Activated naive CD4-positive, alpha-beta T cell treated with anti-CD3 and anti-CD28 coated beads, Interleukin-2, amount 10 ng/mL, durations not matched to agents 7 days and 5 days (primary cell): ENCODE results near the gene PGBD4.
"Not testable (repeated sequence)": the region's sequence is repeated elsewhere in the genome, so short reads cannot be mapped to it uniquely, and the experiment has no call there.

Source experiments
- CTCF ChIA-PET: fragments of 350-600 bp; sonication (Branson Sonifier 250); formaldehyde crosslinking; loops from one replicate; lab custom pipeline; 2021; ENCODE audit warnings: antibody characterized with exemption; lab: Charles Lee
- DNase-seq: peaks from one replicate; pipeline ENCODE4 v3.0.0-alpha.2; 2020
- H3K27ac Mint-ChIP-seq: one replicate; pipeline ENCODE4 v1.8.0; 2021; ENCODE audit warnings: mild to moderate bottlenecking, moderate library complexity, mixed read lengths
- H3K27me3 Mint-ChIP-seq: one replicate; pipeline ENCODE4 v1.8.0; 2021; ENCODE audit warnings: mild to moderate bottlenecking, mixed read lengths
- H3K36me3 Mint-ChIP-seq: one replicate; pipeline ENCODE4 v1.8.0; 2021; ENCODE audit warnings: mixed read lengths
- H3K4me1 Mint-ChIP-seq: one replicate; pipeline ENCODE4 v1.8.0; 2021; ENCODE audit warnings: mixed read lengths
- H3K4me3 Mint-ChIP-seq: one replicate; pipeline ENCODE4 v1.8.0; 2021; ENCODE audit warnings: mild to moderate bottlenecking, moderate library complexity, mixed read lengths
- H3K9me3 Mint-ChIP-seq: one replicate; pipeline ENCODE4 v1.8.0; 2021; ENCODE audit warnings: mixed read lengths

The PGBD4 gene

GRCh38 chr15:34085746-34086145, 16.1 kb upstream of the PGBD4 start:
- Mint-ChIP-seq H3K4me1 (no peaks in the 10 kb centered on the region), H3K4me3 (no peak overlapping the region), H3K9me3 (no peaks in the 10 kb centered on the region), H3K27ac (no peak overlapping the region), H3K27me3 (no peaks in the 10 kb centered on the region), H3K36me3 (peaks cover 33% of the 10 kb centered on the region)
- CTCF ChIA-PET = interaction anchor here (0.6 to 1.5 kb wide), 4 partner anchors 9 to 103 kb away, joined by 3 to 5 read pairs (median 4); no protein-coding TSS in a partner anchor
- DNase-seq = no peak

GRCh38 chr15:34099914-34100313, 2.0 kb upstream of the PGBD4 start:
- Mint-ChIP-seq H3K27ac (peak overlapping the region; percentile 55), H3K4me1 (peaks cover 41% of the 10 kb centered on the region), H3K36me3 (peaks cover 30% of the 10 kb centered on the region), H3K9me3 (peaks cover 10% of the 10 kb centered on the region), H3K27me3 (peaks cover 3% of the 10 kb centered on the region), H3K4me3 (peak overlapping the region; percentile 49)
- no peak for DNase-seq
- CTCF ChIA-PET = no interaction called here

GRCh38 chr15:34102175-34102925, 467 bp downstream of the PGBD4 start:
- Mint-ChIP-seq H3K27ac (peak overlapping the region; percentile 95), H3K9me3 (peaks cover 10% of the 10 kb centered on the region), H3K36me3 (peaks cover 29% of the 10 kb centered on the region), H3K4me1 (peaks cover 40% of the 10 kb centered on the region), H3K4me3 (peak overlapping the region; percentile 97), H3K27me3 (peaks cover 3% of the 10 kb centered on the region)
- DNase-seq = no peak
- CTCF ChIA-PET = interaction anchor here (1.3 to 1.8 kb wide), 2 partner anchors 107 to 485 kb away, joined by 3 to 4 read pairs; partner anchors contain the start of gene KATNBL1

GRCh38 chr15:34106423-34106822, 4.5 kb downstream of the PGBD4 start:
- no peak overlapping the region for H3K4me3 Mint-ChIP-seq
- peaks cover 10% of the 10 kb centered on the region for H3K9me3 Mint-ChIP-seq
- peaks cover 3% of the 10 kb centered on the region for H3K27me3 Mint-ChIP-seq
- H3K27ac Mint-ChIP-seq = no peak overlapping the region
- no peak for DNase-seq
- H3K36me3 Mint-ChIP-seq = peaks cover 24% of the 10 kb centered on the region
- H3K4me1 Mint-ChIP-seq = peaks cover 24% of the 10 kb centered on the region
- CTCF ChIA-PET = no interaction called here

GRCh38 chr15:34107315-34107714, 5.4 kb downstream of the PGBD4 start:
- peaks cover 10% of the 10 kb centered on the region for H3K9me3 Mint-ChIP-seq
- DNase-seq = no peak
- no peak overlapping the region for H3K4me3 Mint-ChIP-seq
- CTCF ChIA-PET = no interaction called here
- peaks cover 19% of the 10 kb centered on the region for H3K4me1 Mint-ChIP-seq
- H3K36me3 Mint-ChIP-seq = peaks cover 17% of the 10 kb centered on the region
- no peak overlapping the region for H3K27ac Mint-ChIP-seq
- no peaks in the 10 kb centered on the region for H3K27me3 Mint-ChIP-seq

- Mint-ChIP-seq H3K4me1 (peaks cover 5% of the 10 kb centered on the region), H3K9me3 (no peaks in the 10 kb centered on the region), H3K27ac (no peak overlapping the region), H3K27me3 (peaks cover 10% of the 10 kb centered on the region), H3K4me3 (no peak overlapping the region), H3K36me3 (peaks cover 3% of the 10 kb centered on the region)
- no peak for DNase-seq
- CTCF ChIA-PET = interaction anchor here (0.6 to 4.4 kb wide), 16 partner anchors 9 to 753 kb away, joined by 3 to 29 read pairs (median 5); partner anchors contain the start of genes EMC7, GOLGA8B, KATNBL1 and LPCAT4
Observed at GRCh38 chr15:34109797-34110663, 8.1 kb downstream of the PGBD4 start.

GRCh38 chr15:34111488-34111887, 9.6 kb downstream of the PGBD4 start:
- CTCF ChIA-PET = interaction anchor here (0.6 to 4.4 kb wide), 5 partner anchors 49 to 1594 kb away, joined by 4 to 29 read pairs (median 4); partner anchors contain the start of gene KATNBL1
- peaks cover 5% of the 10 kb centered on the region for H3K4me1 Mint-ChIP-seq
- no peak for DNase-seq
- no peaks in the 10 kb centered on the region for H3K9me3 Mint-ChIP-seq
- H3K27ac Mint-ChIP-seq = no peak overlapping the region
- H3K4me3 Mint-ChIP-seq = no peak overlapping the region
- no peaks in the 10 kb centered on the region for H3K36me3 Mint-ChIP-seq
- H3K27me3 Mint-ChIP-seq = peaks cover 15% of the 10 kb centered on the region

GRCh38 chr15:34114215-34114614, 12.3 kb downstream of the PGBD4 start:
- Mint-ChIP-seq H3K27ac (no peak overlapping the region), H3K36me3 (no peaks in the 10 kb centered on the region), H3K4me3 (no peak overlapping the region), H3K27me3 (peaks cover 24% of the 10 kb centered on the region), H3K4me1 (peaks cover 5% of the 10 kb centered on the region), H3K9me3 (no peaks in the 10 kb centered on the region)
- no peak for DNase-seq
- CTCF ChIA-PET = interaction anchor here (1.5 kb wide), 1 partner anchor 97 kb away, joined by 3 read pairs; no protein-coding TSS in a partner anchor

- CTCF ChIA-PET = no interaction called here
- DNase-seq = no peak
- H3K27ac Mint-ChIP-seq = no peak overlapping the region
- H3K4me3 Mint-ChIP-seq = no peak overlapping the region
- no peaks in the 10 kb centered on the region for H3K9me3 Mint-ChIP-seq
- peaks cover 5% of the 10 kb centered on the region for H3K4me1 Mint-ChIP-seq
- no peaks in the 10 kb centered on the region for H3K36me3 Mint-ChIP-seq
- peaks cover 24% of the 10 kb centered on the region for H3K27me3 Mint-ChIP-seq
Observed at GRCh38 chr15:34114739-34115138, 12.9 kb downstream of the PGBD4 start.

- CTCF ChIA-PET = no interaction called here
- no peaks in the 10 kb centered on the region for H3K4me1 Mint-ChIP-seq
- no peak overlapping the region for H3K27ac Mint-ChIP-seq
- H3K27me3 Mint-ChIP-seq = peaks cover 28% of the 10 kb centered on the region
- no peaks in the 10 kb centered on the region for H3K9me3 Mint-ChIP-seq
- H3K4me3 Mint-ChIP-seq = no peak overlapping the region
- H3K36me3 Mint-ChIP-seq = no peaks in the 10 kb centered on the region
- DNase-seq = no peak
Observed at GRCh38 chr15:34116620-34117019, 14.7 kb downstream of the PGBD4 start.

GRCh38 chr15:34119291-34119690, 17.4 kb downstream of the PGBD4 start:
- Mint-ChIP-seq H3K36me3 (no peaks in the 10 kb centered on the region), H3K4me3 (no peak overlapping the region), H3K27me3 (peaks cover 31% of the 10 kb centered on the region), H3K4me1 (no peaks in the 10 kb centered on the region), H3K27ac (no peak overlapping the region), H3K9me3 (no peaks in the 10 kb centered on the region)
- no peak for DNase-seq
- CTCF ChIA-PET = interaction anchor here (1.3 kb wide), 1 partner anchor 9 kb away, joined by 5 read pairs; no protein-coding TSS in a partner anchor

GRCh38 chr15:34120420-34120819, 18.5 kb downstream of the PGBD4 start:
- not testable (repeated sequence) for H3K9me3 Mint-ChIP-seq, DNase-seq, H3K4me1 Mint-ChIP-seq, H3K36me3 Mint-ChIP-seq, H3K27ac Mint-ChIP-seq, H3K4me3 Mint-ChIP-seq
- H3K27me3 Mint-ChIP-seq = peaks cover 21% of the 10 kb centered on the region
- CTCF ChIA-PET = interaction anchor here (1.1 kb wide), 1 partner anchor 11 kb away, joined by 4 read pairs; no protein-coding TSS in a partner anchor

- H3K4me3 Mint-ChIP-seq = not testable (repeated sequence)
Observed at GRCh38 chr15:34121786-34122185, 19.9 kb downstream of the PGBD4 start.

GRCh38 chr15:34122771-34123183, 20.9 kb downstream of the PGBD4 start:
- CTCF ChIA-PET = no interaction called here
- DNase-seq = no peak
- no peak overlapping the region for H3K4me3 Mint-ChIP-seq
- H3K27me3 Mint-ChIP-seq = peaks cover 24% of the 10 kb centered on the region
- no peaks in the 10 kb centered on the region for H3K4me1 Mint-ChIP-seq
- no peak overlapping the region for H3K27ac Mint-ChIP-seq
- no peaks in the 10 kb centered on the region for H3K36me3 Mint-ChIP-seq
- H3K9me3 Mint-ChIP-seq = no peaks in the 10 kb centered on the region

More at GRCh38 chr15:34121786-34122185, 19.9 kb downstream of the PGBD4 start:
- H3K36me3 Mint-ChIP-seq, H3K27ac Mint-ChIP-seq, DNase-seq, CTCF ChIA-PET, H3K4me1 Mint-ChIP-seq, H3K9me3 Mint-ChIP-seq: not testable (repeated sequence)
- peaks cover 24% of the 10 kb centered on the region for H3K27me3 Mint-ChIP-seq
